ENCODE data around the gene ACRV1.
"Not testable (repeated sequence)": the region's sequence is repeated elsewhere in the genome, so short reads cannot be mapped to it uniquely, and the experiment has no call there.

The ACRV1 gene

GRCh38 chr11:125680747-125681146 lies at the start of gene ACRV1:
Gene ACRV1 (minus strand): TSS chr11:125680847. CDS start chr11:125680780, 67 bp downstream.
- intact Hi-C loops (cut with DNase I): no loop called here

GRCh38 chr11:125728969-125729368 lies 48.3 kb upstream of the ACRV1 start:
- intact Hi-C loops (cut with DNase I): no loop called here

More at GRCh38 chr11:125680747-125681146, at the start of gene ACRV1:
- no peak for DNase-seq

GRCh38 chr11:125724125-125724524 lies 43.5 kb upstream of the ACRV1 start:
- intact Hi-C loops (cut with DNase I): no loop called here
- DNase-seq: no peak

More at GRCh38 chr11:125728969-125729368, 48.3 kb upstream of the ACRV1 start:
- no peak for DNase-seq

- intact Hi-C loops (cut with DNase I): no loop called here
- DNase-seq: no peak
Observed at GRCh38 chr11:125720781-125721180, 40.1 kb upstream of the ACRV1 start.

GRCh38 chr11:125704686-125705085 lies 24.0 kb upstream of the ACRV1 start:
- DNase-seq; intact Hi-C loops (cut with DNase I): not testable (repeated sequence)

GRCh38 chr11:125701858-125702621 lies 21.4 kb upstream of the ACRV1 start:
- no peak for DNase-seq
- intact Hi-C loops (cut with DNase I): no loop called here

- DNase-seq: no peak
- intact Hi-C loops (cut with DNase I): no loop called here
Observed at GRCh38 chr11:125701018-125701610, 20.5 kb upstream of the ACRV1 start.

- intact Hi-C loops (cut with DNase I): no loop called here
- DNase-seq: no peak
Observed at GRCh38 chr11:125694951-125695350, 14.3 kb upstream of the ACRV1 start.

GRCh38 chr11:125692887-125693286 lies 12.2 kb upstream of the ACRV1 start:
- intact Hi-C loops (cut with DNase I): no loop called here
- DNase-seq: no peak

- intact Hi-C loops (cut with DNase I): no loop called here
- DNase-seq: no peak
Observed at GRCh38 chr11:125690006-125690405, 9.4 kb upstream of the ACRV1 start.

GRCh38 chr11:125689274-125689859 lies 8.7 kb upstream of the ACRV1 start:
- no peak for DNase-seq
- intact Hi-C loops (cut with DNase I): no loop called here

GRCh38 chr11:125688632-125689031 lies 8.0 kb upstream of the ACRV1 start:
- intact Hi-C loops (cut with DNase I): no loop called here
- DNase-seq: no peak

- no peak for DNase-seq
- intact Hi-C loops (cut with DNase I): no loop called here
Observed at GRCh38 chr11:125688066-125688465, 7.4 kb upstream of the ACRV1 start.

- intact Hi-C loops (cut with DNase I): no loop called here
- no peak for DNase-seq
Observed at GRCh38 chr11:125685228-125685627, 4.6 kb upstream of the ACRV1 start.

GRCh38 chr11:125679837-125680236 lies 810 bp downstream of the ACRV1 start:
- DNase-seq: no peak
- intact Hi-C loops (cut with DNase I): no loop called here

- intact Hi-C loops (cut with DNase I): no loop called here
- no peak for DNase-seq
Observed at GRCh38 chr11:125679397-125679796, 1.2 kb downstream of the ACRV1 start.

GRCh38 chr11:125675196-125675595 lies 5.5 kb downstream of the ACRV1 start:
- no peak for DNase-seq
- intact Hi-C loops (cut with DNase I): no loop called here

GRCh38 chr11:125674210-125674609 lies 6.4 kb downstream of the ACRV1 start:
- no peak for DNase-seq
- intact Hi-C loops (cut with DNase I): no loop called here

GRCh38 chr11:125671561-125671960 lies 9.1 kb downstream of the ACRV1 start:
- intact Hi-C loops (cut with DNase I): no loop called here

GRCh38 chr11:125670172-125670571 lies 10.5 kb downstream of the ACRV1 start:
- DNase-seq: no peak
- intact Hi-C loops (cut with DNase I): no loop called here

More at GRCh38 chr11:125671561-125671960, 9.1 kb downstream of the ACRV1 start:
- no peak for DNase-seq
